SK-N-SH treated with all-trans-retinoic acid at 6 μM for 48 hours (cell line): Measurements from ENCODE around the gene GET3.

Experiments used
- ATAC-seq: fragments of 200-7000 bp; cut with Tn5 transposase; 3 replicates; pipeline ENCODE4 v1.9.1; 2020; ENCODE audit warnings: mild to moderate bottlenecking, moderate library complexity
- ARNTL ChIP-seq: fragments of 450-650 bp; formaldehyde crosslinking; IDR thresholded peaks from 2 replicates; pipeline ENCODE4 v1.5.0; 2020; ENCODE audit warnings: low read depth, mild to moderate bottlenecking, moderate library complexity, borderline replicate concordance
- BACH2 ChIP-seq: fragments of 250-450 bp; sonication (Bioruptor Pico); IDR thresholded peaks from 2 replicates; pipeline ENCODE4 v1.9.0; 2021; ENCODE audit warnings: mild to moderate bottlenecking, borderline replicate concordance
- CSDC2 ChIP-seq: fragments of 250-450 bp; sonication (Bioruptor Pico); IDR thresholded peaks from 2 replicates; pipeline ENCODE4 v1.5.0; 2020; ENCODE audit warnings: mild to moderate bottlenecking, moderate library complexity
- ESRRG ChIP-seq: fragments of 250-450 bp; sonication (Bioruptor Pico); IDR thresholded peaks from 2 replicates; pipeline ENCODE4 v1.6.1; 2021; ENCODE audit warnings: mild to moderate bottlenecking
- ISL1 ChIP-seq: fragments of 250-450 bp; sonication (Bioruptor Pico); IDR thresholded peaks from 2 replicates; pipeline ENCODE4 v2.1.2; 2022; ENCODE audit warnings: mild to moderate bottlenecking, moderate library complexity
- OSR1 ChIP-seq: fragments of 250-450 bp; sonication (Bioruptor Pico); IDR thresholded peaks from 2 replicates; pipeline ENCODE4 v1.8.0; 2022; ENCODE audit warnings: moderate library complexity, mild to moderate bottlenecking, inconsistent platforms
- PPARA ChIP-seq: fragments of 250-450 bp; sonication (Bioruptor Pico); IDR thresholded peaks from 2 replicates; pipeline ENCODE4 v1.5.0; 2020; ENCODE audit warnings: mild to moderate bottlenecking, borderline replicate concordance
- RARB ChIP-seq: fragments of 250-450 bp; sonication (Bioruptor Pico); IDR thresholded peaks from 2 replicates; pipeline ENCODE4 v1.8.0; 2021; ENCODE audit warnings: mild to moderate bottlenecking, moderate library complexity
- SNAI2 ChIP-seq: fragments of 250-450 bp; sonication (Bioruptor Pico); IDR thresholded peaks from 2 replicates; pipeline ENCODE4 v1.5.0; 2020; ENCODE audit warnings: mild to moderate bottlenecking, moderate library complexity
- TCF4 ChIP-seq: fragments of 250-450 bp; sonication (Bioruptor Pico); IDR thresholded peaks from 2 replicates; pipeline ENCODE4 v1.8.0; 2021; ENCODE audit warnings: mild to moderate bottlenecking, moderate library complexity, borderline replicate concordance
- TOX ChIP-seq: fragments of 250-450 bp; sonication (Bioruptor Pico); IDR thresholded peaks from 2 replicates; pipeline ENCODE4 v1.8.0; 2021; ENCODE audit warnings: mild to moderate bottlenecking, moderate library complexity, borderline replicate concordance
- ZC3H10 ChIP-seq: fragments of 250-450 bp; sonication (Bioruptor Pico); IDR thresholded peaks from 2 replicates; pipeline ENCODE4 v1.5.1; 2021; ENCODE audit warnings: mild to moderate bottlenecking, moderate library complexity
- ZFP3 ChIP-seq: fragments of 250-450 bp; sonication (Bioruptor Pico); IDR thresholded peaks from 2 replicates; pipeline ENCODE4 v1.5.0; 2020; ENCODE audit warnings: mild to moderate bottlenecking, moderate library complexity
- ZFP30 ChIP-seq: fragments of 450-650 bp; formaldehyde crosslinking; IDR thresholded peaks from 2 replicates; pipeline ENCODE4 v1.5.0; 2022; ENCODE audit warnings: mild to moderate bottlenecking, moderate library complexity
- ZNF565 ChIP-seq: fragments of 450-650 bp; formaldehyde crosslinking; conservative IDR thresholded peaks from 2 replicates; pipeline ENCODE4 v1.5.0; 2020; ENCODE audit warnings: low read depth, mild to moderate bottlenecking, moderate library complexity
- ZNF70 ChIP-seq: fragments of 450-650 bp; formaldehyde crosslinking; IDR thresholded peaks from 2 replicates; pipeline ENCODE4 v1.5.0; 2020; ENCODE audit warnings: mild to moderate bottlenecking, moderate library complexity
- ZNF8 ChIP-seq: fragments of 450-650 bp; formaldehyde crosslinking; IDR thresholded peaks from 2 replicates; pipeline ENCODE4 v1.5.0; 2020; ENCODE audit warnings: mild to moderate bottlenecking, moderate library complexity
- TF ChIP-seq, protein P1 (sequence below): fragments of 250-450 bp; sonication (Bioruptor Pico); IDR thresholded peaks from 2 replicates; pipeline ENCODE4 v1.5.1; 2020; ENCODE audit warnings: low read depth, mild to moderate bottlenecking, moderate library complexity
- TF ChIP-seq, protein P2 (sequence below): fragments of 250-450 bp; sonication (Bioruptor Pico); IDR thresholded peaks from 2 replicates; pipeline ENCODE4 v1.8.0; 2021; ENCODE audit warnings: low read depth, mild to moderate bottlenecking, moderate library complexity, borderline replicate concordance
- TF ChIP-seq, protein P3 (sequence below): fragments of 250-450 bp; sonication (Bioruptor Pico); IDR thresholded peaks from 2 replicates; pipeline ENCODE4 v1.5.0; 2020; ENCODE audit warnings: mild to moderate bottlenecking, moderate library complexity
- TF ChIP-seq, protein P4 (sequence below): fragments of 250-450 bp; sonication (Bioruptor Pico); IDR thresholded peaks from 2 replicates; pipeline ENCODE4 v1.5.1; 2021; ENCODE audit warnings: mild to moderate bottlenecking, moderate library complexity
- TF ChIP-seq, protein P5 (sequence below): fragments of 250-450 bp; sonication (Bioruptor Pico); IDR thresholded peaks from 2 replicates; pipeline ENCODE4 v1.8.0; 2020; ENCODE audit warnings: mild to moderate bottlenecking, moderate library complexity, borderline replicate concordance

GET3 gene

DNA sequence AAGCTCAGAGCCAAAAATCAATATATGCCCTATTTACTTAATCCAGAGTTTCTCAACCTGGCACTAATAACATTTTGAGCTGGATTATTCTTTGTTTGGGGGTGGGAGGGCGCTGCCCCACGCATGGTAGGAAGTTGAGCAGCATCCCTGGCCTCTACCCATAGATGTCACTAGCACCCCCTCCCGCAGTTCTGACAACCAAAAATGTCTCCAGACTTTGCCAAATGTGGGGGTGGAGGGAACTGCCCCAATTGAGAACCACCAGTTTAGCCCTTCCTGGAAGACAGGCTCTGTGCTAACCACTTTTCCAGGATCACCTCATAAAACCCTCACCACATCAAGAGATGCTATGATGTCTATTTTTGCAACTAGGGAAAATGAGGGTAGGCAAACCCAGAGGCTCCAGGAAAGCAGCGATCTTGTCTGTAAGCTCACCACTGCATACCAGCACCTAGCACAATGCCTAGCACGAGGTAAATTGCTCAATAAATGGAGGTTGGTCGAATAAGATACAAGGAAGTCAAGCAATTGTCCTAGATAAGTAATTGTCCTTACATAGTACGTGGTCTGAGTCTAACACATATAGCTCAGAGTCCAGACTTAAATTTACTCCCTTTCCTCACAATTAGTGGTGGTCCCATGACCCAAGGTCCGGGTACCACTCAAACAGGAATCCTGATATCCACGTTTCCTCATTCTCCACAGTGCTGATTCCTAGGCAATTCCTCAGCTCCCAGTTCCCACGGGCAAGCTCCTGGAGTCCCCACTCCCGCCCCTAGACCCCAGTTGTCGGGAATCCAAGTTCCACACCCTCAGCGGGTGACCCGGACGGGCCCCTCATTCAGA is 3.7 kb upstream of the GET3 start:
- ATAC-seq, result no peak
- TF ChIP-seq, protein P1, sequence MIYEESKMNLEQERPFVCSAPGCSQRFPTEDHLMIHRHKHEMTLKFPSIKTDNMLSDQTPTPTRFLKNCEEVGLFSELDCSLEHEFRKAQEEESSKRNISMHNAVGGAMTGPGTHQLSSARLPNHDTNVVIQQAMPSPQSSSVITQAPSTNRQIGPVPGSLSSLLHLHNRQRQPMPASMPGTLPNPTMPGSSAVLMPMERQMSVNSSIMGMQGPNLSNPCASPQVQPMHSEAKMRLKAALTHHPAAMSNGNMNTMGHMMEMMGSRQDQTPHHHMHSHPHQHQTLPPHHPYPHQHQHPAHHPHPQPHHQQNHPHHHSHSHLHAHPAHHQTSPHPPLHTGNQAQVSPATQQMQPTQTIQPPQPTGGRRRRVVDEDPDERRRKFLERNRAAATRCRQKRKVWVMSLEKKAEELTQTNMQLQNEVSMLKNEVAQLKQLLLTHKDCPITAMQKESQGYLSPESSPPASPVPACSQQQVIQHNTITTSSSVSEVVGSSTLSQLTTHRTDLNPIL (CRISPR knock-in tag), result no peak
- TF ChIP-seq ZC3H10, result no peak
- no peak for TF ChIP-seq ZFP30 (CRISPR knock-in tag)
- TF ChIP-seq ZNF70 (CRISPR knock-in tag), result no peak
- TF ChIP-seq PPARA (CRISPR knock-in tag), result no peak
- no peak for TF ChIP-seq BACH2 (CRISPR knock-in tag)
- TF ChIP-seq, protein P2, sequence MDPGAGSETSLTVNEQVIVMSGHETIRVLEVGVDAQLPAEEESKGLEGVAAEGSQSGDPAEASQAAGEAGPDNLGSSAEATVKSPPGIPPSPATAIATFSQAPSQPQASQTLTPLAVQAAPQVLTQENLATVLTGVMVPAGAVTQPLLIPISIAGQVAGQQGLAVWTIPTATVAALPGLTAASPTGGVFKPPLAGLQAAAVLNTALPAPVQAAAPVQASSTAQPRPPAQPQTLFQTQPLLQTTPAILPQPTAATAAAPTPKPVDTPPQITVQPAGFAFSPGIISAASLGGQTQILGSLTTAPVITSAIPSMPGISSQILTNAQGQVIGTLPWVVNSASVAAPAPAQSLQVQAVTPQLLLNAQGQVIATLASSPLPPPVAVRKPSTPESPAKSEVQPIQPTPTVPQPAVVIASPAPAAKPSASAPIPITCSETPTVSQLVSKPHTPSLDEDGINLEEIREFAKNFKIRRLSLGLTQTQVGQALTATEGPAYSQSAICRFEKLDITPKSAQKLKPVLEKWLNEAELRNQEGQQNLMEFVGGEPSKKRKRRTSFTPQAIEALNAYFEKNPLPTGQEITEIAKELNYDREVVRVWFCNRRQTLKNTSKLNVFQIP (CRISPR knock-in tag), result no peak
- TF ChIP-seq SNAI2 (CRISPR knock-in tag), result no peak
- TF ChIP-seq ZNF8, result no peak
- no peak for TF ChIP-seq ARNTL
- no peak for TF ChIP-seq OSR1 (CRISPR knock-in tag)
- TF ChIP-seq, protein P3, sequence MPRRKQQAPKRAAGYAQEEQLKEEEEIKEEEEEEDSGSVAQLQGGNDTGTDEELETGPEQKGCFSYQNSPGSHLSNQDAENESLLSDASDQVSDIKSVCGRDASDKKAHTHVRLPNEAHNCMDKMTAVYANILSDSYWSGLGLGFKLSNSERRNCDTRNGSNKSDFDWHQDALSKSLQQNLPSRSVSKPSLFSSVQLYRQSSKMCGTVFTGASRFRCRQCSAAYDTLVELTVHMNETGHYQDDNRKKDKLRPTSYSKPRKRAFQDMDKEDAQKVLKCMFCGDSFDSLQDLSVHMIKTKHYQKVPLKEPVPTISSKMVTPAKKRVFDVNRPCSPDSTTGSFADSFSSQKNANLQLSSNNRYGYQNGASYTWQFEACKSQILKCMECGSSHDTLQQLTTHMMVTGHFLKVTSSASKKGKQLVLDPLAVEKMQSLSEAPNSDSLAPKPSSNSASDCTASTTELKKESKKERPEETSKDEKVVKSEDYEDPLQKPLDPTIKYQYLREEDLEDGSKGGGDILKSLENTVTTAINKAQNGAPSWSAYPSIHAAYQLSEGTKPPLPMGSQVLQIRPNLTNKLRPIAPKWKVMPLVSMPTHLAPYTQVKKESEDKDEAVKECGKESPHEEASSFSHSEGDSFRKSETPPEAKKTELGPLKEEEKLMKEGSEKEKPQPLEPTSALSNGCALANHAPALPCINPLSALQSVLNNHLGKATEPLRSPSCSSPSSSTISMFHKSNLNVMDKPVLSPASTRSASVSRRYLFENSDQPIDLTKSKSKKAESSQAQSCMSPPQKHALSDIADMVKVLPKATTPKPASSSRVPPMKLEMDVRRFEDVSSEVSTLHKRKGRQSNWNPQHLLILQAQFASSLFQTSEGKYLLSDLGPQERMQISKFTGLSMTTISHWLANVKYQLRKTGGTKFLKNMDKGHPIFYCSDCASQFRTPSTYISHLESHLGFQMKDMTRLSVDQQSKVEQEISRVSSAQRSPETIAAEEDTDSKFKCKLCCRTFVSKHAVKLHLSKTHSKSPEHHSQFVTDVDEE (CRISPR knock-in tag), result no peak
- no peak for TF ChIP-seq ZNF565 (CRISPR knock-in tag)
- TF ChIP-seq TCF4 (CRISPR knock-in tag), result no peak
- TF ChIP-seq ESRRG (CRISPR knock-in tag), result no peak
- TF ChIP-seq, protein P4, sequence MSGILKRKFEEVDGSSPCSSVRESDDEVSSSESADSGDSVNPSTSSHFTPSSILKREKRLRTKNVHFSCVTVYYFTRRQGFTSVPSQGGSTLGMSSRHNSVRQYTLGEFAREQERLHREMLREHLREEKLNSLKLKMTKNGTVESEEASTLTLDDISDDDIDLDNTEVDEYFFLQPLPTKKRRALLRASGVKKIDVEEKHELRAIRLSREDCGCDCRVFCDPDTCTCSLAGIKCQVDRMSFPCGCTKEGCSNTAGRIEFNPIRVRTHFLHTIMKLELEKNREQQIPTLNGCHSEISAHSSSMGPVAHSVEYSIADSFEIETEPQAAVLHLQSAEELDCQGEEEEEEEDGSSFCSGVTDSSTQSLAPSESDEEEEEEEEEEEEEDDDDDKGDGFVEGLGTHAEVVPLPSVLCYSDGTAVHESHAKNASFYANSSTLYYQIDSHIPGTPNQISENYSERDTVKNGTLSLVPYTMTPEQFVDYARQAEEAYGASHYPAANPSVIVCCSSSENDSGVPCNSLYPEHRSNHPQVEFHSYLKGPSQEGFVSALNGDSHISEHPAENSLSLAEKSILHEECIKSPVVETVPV (CRISPR knock-in tag), result no peak

DNA sequence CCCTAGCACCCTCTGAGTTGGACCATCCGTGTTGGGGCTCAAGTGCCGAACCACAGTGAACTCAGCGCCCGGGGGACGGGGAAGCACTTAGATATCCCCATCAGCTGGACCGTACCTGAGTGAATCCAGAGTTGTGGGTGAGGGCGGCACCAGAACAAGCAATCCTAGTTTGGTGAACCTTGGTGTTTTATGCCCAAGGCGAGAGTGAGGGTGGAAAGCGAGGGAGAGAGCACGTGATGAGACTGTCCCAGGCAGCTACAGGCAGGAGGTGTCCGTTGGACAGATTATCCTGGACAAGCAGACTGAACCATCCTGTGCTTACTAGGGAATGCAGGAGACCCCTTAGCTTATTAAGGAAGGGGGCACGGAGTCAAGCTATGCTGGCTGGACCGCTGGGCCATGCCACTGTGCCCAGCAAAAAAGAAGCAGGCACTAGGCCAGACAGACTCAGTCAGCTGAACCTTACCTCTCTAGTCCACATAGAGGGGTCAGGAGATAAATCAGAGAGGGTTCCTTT is 596 bp downstream of the GET3 start:
- no peak for ATAC-seq

More for the DNA sequence above, 596 bp downstream of the GET3 start:
- TF ChIP-seq ARNTL, result no peak
- TF ChIP-seq, protein P4 (CRISPR knock-in tag), result no peak
- TF ChIP-seq, protein P1 (CRISPR knock-in tag), result no peak
- TF ChIP-seq, protein P5, sequence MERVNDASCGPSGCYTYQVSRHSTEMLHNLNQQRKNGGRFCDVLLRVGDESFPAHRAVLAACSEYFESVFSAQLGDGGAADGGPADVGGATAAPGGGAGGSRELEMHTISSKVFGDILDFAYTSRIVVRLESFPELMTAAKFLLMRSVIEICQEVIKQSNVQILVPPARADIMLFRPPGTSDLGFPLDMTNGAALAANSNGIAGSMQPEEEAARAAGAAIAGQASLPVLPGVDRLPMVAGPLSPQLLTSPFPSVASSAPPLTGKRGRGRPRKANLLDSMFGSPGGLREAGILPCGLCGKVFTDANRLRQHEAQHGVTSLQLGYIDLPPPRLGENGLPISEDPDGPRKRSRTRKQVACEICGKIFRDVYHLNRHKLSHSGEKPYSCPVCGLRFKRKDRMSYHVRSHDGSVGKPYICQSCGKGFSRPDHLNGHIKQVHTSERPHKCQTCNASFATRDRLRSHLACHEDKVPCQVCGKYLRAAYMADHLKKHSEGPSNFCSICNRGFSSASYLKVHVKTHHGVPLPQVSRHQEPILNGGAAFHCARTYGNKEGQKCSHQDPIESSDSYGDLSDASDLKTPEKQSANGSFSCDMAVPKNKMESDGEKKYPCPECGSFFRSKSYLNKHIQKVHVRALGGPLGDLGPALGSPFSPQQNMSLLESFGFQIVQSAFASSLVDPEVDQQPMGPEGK (CRISPR knock-in tag), result no peak
- TF ChIP-seq ISL1 (CRISPR knock-in tag), result no peak
- TF ChIP-seq RARB (CRISPR knock-in tag), result no peak
- TF ChIP-seq ZC3H10, result no peak
- TF ChIP-seq ZNF565 (CRISPR knock-in tag), result no peak
- TF ChIP-seq CSDC2 (CRISPR knock-in tag), result no peak
- no peak for TF ChIP-seq SNAI2 (CRISPR knock-in tag)
- no peak for TF ChIP-seq ZNF70 (CRISPR knock-in tag)
- no peak for TF ChIP-seq BACH2 (CRISPR knock-in tag)
- TF ChIP-seq ZFP3 (CRISPR knock-in tag), result no peak
- no peak for TF ChIP-seq TCF4 (CRISPR knock-in tag)
- TF ChIP-seq, protein P2 (CRISPR knock-in tag), result no peak
- TF ChIP-seq TOX (CRISPR knock-in tag), result no peak
- TF ChIP-seq ZFP30 (CRISPR knock-in tag), result no peak
- no peak for TF ChIP-seq PPARA (CRISPR knock-in tag)
- TF ChIP-seq, all 23 proteins: peak for 0
